NCI-H82 treated with DMSO at 0.1 percent for 48 hours (cell line): ENCODE results near the gene USP2.

Source experiments
- DNase-seq: peaks from one replicate; lab custom pipeline; 2025; ENCODE audit not compliant: unreplicated experiment; lab: John Stamatoyannopoulos, UW

The USP2 gene

DNA sequence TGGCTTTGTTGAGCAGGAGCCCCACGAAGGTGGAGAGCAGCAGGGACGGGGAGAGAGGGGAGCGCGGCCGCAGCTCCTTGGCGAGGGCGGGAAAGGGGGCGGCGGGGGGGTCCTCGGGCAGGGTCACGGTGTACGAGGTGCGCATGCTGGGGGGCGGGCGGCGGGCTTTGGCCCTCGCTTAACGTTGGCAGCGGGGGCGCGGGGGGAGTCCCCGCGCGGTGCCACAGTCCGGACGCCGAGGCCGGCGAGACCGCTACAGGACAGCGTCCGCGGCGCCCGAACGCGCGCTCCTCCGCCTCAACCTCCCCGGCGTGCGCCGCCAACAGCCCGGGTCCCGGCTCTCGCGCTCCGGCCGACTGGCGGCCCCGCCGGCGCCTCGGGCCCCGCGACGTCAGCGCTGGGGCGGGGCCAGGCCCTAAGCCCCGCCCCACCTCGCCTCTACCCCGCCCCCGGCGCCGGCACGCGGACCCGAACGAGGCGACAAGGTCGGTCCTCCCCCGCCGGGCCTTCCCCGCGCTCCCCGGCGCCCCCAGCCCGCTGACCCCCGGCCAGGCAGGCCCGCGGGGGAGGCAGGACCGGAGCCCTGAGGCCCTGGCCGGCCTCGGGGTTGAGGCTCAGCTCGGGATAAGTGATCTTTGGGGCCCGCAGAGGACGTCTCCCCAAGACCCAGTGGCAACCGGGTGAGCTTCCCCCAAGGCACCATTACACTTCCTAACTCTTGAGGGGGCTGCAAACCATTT, 17.5 kb downstream of the USP2 start:
- DNase-seq, result peak; percentile 31

DNA sequence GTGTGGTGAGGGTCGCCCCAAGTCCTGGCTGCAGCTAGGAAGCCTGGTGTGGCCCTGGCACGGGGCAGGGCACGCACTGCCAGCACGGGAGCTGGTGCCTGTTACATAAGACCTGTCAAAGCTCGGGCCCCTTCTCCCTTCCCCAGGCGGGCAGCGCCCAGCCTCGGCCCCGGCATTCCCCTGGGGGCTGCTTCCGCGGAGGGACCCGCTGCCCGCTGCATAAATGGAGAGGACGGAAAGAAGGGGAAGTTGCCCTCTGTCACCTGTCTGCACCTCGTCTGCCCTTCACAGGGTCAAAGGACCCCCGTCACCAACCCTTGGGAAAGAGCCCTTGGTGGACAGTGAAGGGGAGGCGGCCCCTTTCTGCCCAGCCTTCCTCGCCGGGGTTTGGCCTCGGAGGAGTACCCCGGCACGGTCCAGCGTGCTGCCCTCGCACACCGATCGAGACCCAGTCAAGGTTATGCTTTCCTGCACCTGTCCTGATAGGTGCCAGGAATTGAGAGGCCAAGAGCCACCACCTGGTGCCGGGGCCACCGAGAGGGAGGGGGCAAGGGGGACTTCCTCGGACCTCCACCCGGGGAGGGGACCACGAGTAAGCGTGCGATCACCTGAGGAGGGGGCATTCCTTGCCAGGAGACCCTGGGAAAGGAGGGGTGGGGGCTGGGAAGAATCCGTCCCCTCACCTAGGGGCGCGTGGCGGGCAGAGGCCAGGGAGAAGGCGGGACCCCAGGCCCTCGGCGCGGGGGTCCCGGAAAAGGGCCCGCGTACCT, 18.2 kb downstream of the USP2 start:
- no peak for DNase-seq

DNA sequence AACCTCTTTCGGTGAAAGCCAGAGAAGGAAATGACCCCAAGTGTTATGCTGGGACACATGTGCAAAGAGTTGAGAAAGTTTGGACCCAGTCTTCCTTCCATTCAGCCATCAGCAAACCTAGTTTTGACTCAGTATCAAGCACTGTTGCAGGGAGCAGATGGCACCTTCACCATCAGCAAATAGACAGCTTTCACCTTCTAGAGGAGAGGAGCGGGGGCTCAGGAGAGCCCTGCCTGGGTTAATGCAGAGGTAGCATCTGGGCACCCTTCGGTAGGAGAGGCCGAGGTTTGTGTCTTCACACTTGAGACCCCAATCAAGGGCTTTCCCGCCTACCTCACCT, 18.8 kb downstream of the USP2 start:
- peak; percentile 7 for DNase-seq

GRCh38 chr11:119361941-119362725, 19.4 kb downstream of the USP2 start:
- DNase-seq, result no peak

GRCh38 chr11:119361056-119361787, 20.3 kb downstream of the USP2 start:
- peak; percentile 94 for DNase-seq

DNA sequence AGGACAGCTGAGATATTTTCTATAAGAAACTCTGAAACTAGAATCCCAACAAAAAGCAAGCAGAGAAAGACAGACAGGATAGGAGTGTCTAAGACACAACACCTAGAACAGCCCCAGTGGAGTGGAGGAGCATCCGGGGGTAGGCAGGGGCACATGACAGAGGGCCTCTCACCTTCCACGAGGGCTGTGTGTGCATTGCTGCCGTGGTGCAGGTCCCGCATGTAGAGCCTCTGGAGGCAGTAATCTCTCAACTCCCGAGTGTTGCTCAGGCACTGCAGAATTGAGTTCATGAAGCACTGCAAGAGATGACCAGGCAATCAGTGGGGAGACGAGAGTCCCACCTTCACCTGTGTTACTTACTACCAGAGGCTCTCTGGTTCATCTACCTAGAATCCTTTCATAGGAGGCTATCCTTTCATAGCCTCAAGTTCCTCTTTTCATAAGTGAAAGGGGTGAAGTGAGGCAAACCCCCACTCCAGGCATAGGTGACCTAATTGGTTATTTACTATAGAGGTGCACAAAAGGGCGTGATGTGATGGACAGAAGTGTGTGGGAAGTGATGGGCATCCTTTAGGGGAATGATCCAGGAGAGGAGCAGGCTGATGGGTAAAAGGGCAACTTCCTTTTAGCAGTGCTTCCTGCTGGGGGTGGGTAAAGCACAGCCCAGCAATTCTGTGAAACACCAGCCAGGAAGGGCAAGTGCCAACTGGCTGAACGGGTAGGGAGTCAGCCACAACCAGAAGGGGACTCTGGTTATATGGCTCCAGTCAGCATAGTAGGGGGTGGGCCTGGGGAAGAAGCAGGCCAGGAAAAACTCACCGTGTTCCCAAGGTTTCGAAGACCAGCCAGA, 21.9 kb downstream of the USP2 start:
- DNase-seq, result no peak

DNA sequence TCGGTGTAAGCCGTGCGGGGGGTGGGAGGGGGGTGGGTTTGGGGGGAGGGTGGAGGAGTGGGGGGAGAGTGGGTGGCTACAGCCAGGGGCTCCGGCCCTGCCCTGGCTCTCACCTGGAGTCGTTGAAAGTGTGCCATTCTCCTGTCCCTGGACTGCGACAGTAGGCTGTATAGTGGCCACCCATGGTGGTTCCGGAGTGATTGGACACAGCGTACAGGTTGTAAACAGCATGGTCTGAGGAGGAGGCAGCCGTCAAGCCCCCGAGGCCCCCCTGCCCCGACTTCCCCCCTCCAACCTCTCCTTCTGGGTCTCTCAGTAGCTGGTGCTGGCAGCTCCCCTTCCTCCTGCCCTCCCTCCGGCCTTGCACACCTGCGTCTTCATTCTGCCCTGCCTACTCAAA, 24.4 kb downstream of the USP2 start:
- no peak for DNase-seq

DNA sequence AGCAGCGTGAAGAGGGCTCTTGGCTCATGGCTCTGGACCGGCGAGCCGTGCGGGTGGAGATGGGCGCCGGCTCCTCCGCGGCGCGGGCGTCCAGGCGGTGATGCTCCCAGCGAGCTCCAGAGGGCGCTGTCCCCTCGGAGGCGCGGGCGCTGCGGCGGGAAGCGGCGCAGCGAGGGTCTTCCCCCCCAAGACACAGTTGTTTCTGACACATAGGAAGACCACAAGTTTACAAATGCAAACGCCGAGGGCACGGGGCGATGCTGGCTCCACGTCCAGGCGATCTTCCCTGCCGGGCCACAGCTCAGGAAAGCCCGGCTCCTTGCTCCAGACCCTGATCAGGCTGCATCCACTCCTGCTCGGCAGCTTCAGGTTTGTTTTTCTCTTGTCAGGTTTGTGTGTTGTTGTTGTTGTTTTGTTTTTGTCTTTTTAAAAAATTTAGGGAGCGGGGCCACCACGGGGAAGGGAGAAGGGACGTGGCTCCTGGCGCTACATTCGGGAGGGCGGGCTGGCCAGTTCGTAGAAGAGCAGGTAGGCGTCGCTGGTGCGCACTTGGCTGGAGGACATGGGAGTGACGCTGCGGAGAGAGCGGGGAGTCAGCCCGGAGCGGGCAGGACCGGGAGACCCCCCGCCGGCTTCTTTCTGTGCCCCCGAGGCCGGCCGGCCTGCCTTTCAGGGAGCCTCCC, 25.0 kb downstream of the USP2 start:
- DNase-seq, result no peak

GRCh38 chr11:119355091-119355843, 26.2 kb downstream of the USP2 start:
- no peak for DNase-seq

DNA sequence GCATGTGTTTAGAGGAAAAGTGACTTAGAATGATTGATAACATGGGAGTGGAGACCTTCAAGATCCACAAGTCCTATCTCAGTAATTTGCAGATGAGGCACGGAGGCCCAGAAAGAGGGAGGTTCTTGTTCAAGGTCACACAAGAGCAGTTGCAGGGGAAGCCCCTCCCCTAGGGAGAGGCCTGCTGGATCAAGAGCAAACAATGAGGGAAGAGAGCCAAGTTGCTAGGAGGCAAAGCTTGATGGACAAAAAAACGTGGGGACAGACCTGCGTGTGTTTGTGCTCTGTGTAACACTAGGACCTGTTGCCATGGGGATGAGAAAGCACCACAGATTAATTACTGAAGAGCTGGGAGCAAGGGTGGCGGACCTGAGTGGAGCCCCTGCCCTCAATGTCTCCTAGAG, 28.6 kb downstream of the USP2 start:
- DNase-seq, result peak; percentile 58

DNA sequence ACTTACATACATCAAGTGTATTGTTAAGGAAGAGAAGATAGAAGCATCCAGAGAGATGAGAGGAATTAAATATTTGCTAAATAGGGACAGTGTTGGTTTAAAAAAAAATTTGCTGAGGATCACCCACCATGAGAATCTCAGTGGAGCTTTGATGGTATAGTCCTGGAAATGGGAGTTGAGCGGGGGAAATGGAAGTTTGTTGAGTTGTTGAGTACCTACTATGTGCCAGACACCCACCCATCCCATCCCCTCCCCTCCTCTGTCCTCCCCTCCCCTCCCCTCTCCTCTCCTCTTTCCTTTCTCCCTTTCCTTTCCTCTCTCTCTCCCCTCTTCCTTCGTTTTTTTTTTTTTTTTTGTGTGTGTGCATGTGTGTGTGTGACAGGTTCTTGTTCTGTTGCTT, 30.3 kb downstream of the USP2 start:
- DNase-seq, result no peak

GRCh38 chr11:119350302-119350701, 31.2 kb downstream of the USP2 start:
- DNase-seq, result no peak

GRCh38 chr11:119347940-119348605, 33.4 kb downstream of the USP2 start:
- no peak for DNase-seq

- peak; percentile 16 for DNase-seq
Observed at GRCh38 chr11:119347242-119347641, 34.2 kb downstream of the USP2 start.

- no peak for DNase-seq
Observed at GRCh38 chr11:119346605-119347004, 34.9 kb downstream of the USP2 start, which contains the start of gene MFRP. Gene MFRP, minus strand, starts transcription at chr11:119346705. Its CDS starts 192 bp downstream, at chr11:119346513.

- DNase-seq, result no peak
Observed at GRCh38 chr11:119345685-119346084, 35.8 kb downstream of the USP2 start.

GRCh38 chr11:119344291-119345010, 37.0 kb downstream of the USP2 start:
- no peak for DNase-seq

- DNase-seq, result no peak
Observed at GRCh38 chr11:119343726-119344125, 37.8 kb downstream of the USP2 start.
